Measurements from ENCODE around the gene ALDH5A1.
A peak's percentile ranks its signal among the peaks of the same experiment; 100 is the strongest.

The ALDH5A1 gene

GRCh38 chr6:24524805-24525204 lies 30.0 kb downstream of the ALDH5A1 start:
- peak; percentile 15 for DNase-seq (ENCODE audit: low spot score)

- no peak for DNase-seq (ENCODE audit: low spot score)
Measured at GRCh38 chr6:24529985-24530384, 35.2 kb downstream of the ALDH5A1 start.

GRCh38 chr6:24534329-24534728 lies 39.6 kb downstream of the ALDH5A1 start:
- DNase-seq (ENCODE audit: low spot score), result no peak

- no peak for DNase-seq (ENCODE audit: low spot score)
Measured at GRCh38 chr6:24535210-24535609, 40.4 kb downstream of the ALDH5A1 start.

- no peak for DNase-seq (ENCODE audit: low spot score)
Measured at GRCh38 chr6:24536466-24536865, 41.7 kb downstream of the ALDH5A1 start.

GRCh38 chr6:24537082-24537699 lies 42.4 kb downstream of the ALDH5A1 start:
- no peak for DNase-seq (ENCODE audit: low spot score)

GRCh38 chr6:24537771-24538385 lies 43.1 kb downstream of the ALDH5A1 start:
- DNase-seq (ENCODE audit: low spot score), result no peak

- DNase-seq (ENCODE audit: low spot score), result no peak
Measured at GRCh38 chr6:24539416-24539815, 44.6 kb downstream of the ALDH5A1 start.

GRCh38 chr6:24540197-24540596 lies 45.4 kb downstream of the ALDH5A1 start:
- DNase-seq (ENCODE audit: low spot score), result no peak

GRCh38 chr6:24543683-24544082 lies 48.9 kb downstream of the ALDH5A1 start:
- DNase-seq (ENCODE audit: low spot score), result no peak

- no peak for DNase-seq (ENCODE audit: low spot score)
Measured at GRCh38 chr6:24545183-24545582, 50.4 kb downstream of the ALDH5A1 start.

GRCh38 chr6:24545691-24546090 lies 50.9 kb downstream of the ALDH5A1 start:
- no peak for DNase-seq (ENCODE audit: low spot score)

GRCh38 chr6:24546439-24546838 lies 51.7 kb downstream of the ALDH5A1 start:
- no peak for DNase-seq (ENCODE audit: low spot score)

- no peak for DNase-seq (ENCODE audit: low spot score)
Measured at GRCh38 chr6:24547243-24547642, 52.5 kb downstream of the ALDH5A1 start.

GRCh38 chr6:24549158-24549557 lies 54.4 kb downstream of the ALDH5A1 start:
- DNase-seq (ENCODE audit: low spot score), result no peak

GRCh38 chr6:24549674-24550353 lies 55.0 kb downstream of the ALDH5A1 start:
- no peak for DNase-seq (ENCODE audit: low spot score)

GRCh38 chr6:24551139-24551538 lies 56.4 kb downstream of the ALDH5A1 start:
- DNase-seq (ENCODE audit: low spot score), result no peak

- no peak for DNase-seq (ENCODE audit: low spot score)
Measured at GRCh38 chr6:24554474-24554873, 59.7 kb downstream of the ALDH5A1 start.

- no peak for DNase-seq (ENCODE audit: low spot score)
Measured at GRCh38 chr6:24558516-24558915, 63.7 kb downstream of the ALDH5A1 start.

GRCh38 chr6:24564081-24564480 lies 69.3 kb downstream of the ALDH5A1 start:
- DNase-seq (ENCODE audit: low spot score), result no peak

GRCh38 chr6:24565196-24565595 lies 70.4 kb downstream of the ALDH5A1 start:
- DNase-seq (ENCODE audit: low spot score), result no peak

GRCh38 chr6:24566020-24566767 lies 71.4 kb downstream of the ALDH5A1 start:
- DNase-seq (ENCODE audit: low spot score), result no peak

- no peak for DNase-seq (ENCODE audit: low spot score)
Measured at GRCh38 chr6:24568683-24569082, 73.9 kb downstream of the ALDH5A1 start.
